Calu3 (cell line): ENCODE results near the gene PER2. TPM values are rescaled to one million over a fixed set of nuclear protein-coding genes. Genes with fewer than 3 reads are reported as not detected.

Experiments used
- BruUV-seq: library from RNA; stranded (reverse); fragments of 400-500 nt; replicated peaks from 2 replicates; lab custom pipeline; 2021; lab: Mats Ljungman, UMichigan
- CTCF ChIA-PET: fragments of 300-600 bp; sonication (Branson Sonifier 250); formaldehyde crosslinking; loops from one replicate; lab custom pipeline; 2022; ENCODE audit warnings: antibody characterized with exemption; lab: Charles Lee
- DNase-seq: peaks from one replicate; pipeline ENCODE4 v3.0.0; 2022
- H3K27ac Mint-ChIP-seq: one replicate; pipeline ENCODE4 v1.8.0; 2022; ENCODE audit warnings: mixed read lengths; ENCODE audit not compliant: unreplicated experiment
- H3K27me3 Mint-ChIP-seq: one replicate; pipeline ENCODE4 v1.8.0; 2022; ENCODE audit warnings: mixed read lengths; ENCODE audit not compliant: unreplicated experiment
- H3K36me3 Mint-ChIP-seq: one replicate; pipeline ENCODE4 v1.8.0; 2022; ENCODE audit warnings: mild to moderate bottlenecking, moderate library complexity, mixed read lengths; ENCODE audit not compliant: insufficient read depth, unreplicated experiment
- H3K4me1 Mint-ChIP-seq: one replicate; pipeline ENCODE4 v1.8.0; 2022; ENCODE audit warnings: mild to moderate bottlenecking, low read depth, mixed read lengths; ENCODE audit not compliant: unreplicated experiment
- H3K4me3 Mint-ChIP-seq: one replicate; pipeline ENCODE4 v1.8.0; 2022; ENCODE audit warnings: mild to moderate bottlenecking, low read depth, moderate library complexity, mixed read lengths; ENCODE audit not compliant: unreplicated experiment
- H3K9me3 Mint-ChIP-seq: one replicate; pipeline ENCODE4 v1.8.0; 2022; ENCODE audit warnings: low read depth, mixed read lengths; ENCODE audit not compliant: unreplicated experiment
- intact Hi-C: fragments of 100-400 bp; cut with micrococcal nuclease; formaldehyde crosslinking; loops from one replicate; pipeline ENCODE4 v1.10.0; 2022; ENCODE audit not compliant: unreplicated experiment
- total RNA-seq: library from RNA; stranded (reverse); gene quantifications from 2 replicates; pipeline ENCODE4 v1.2.3, GENCODE V29; 2022
- TF ChIP-seq, protein P1 (sequence below): fragments of 200-600 bp; IDR thresholded peaks from one replicate; pipeline ENCODE4 v1.8.0; 2022; ENCODE audit warnings: antibody characterized with exemption; ENCODE audit not compliant: unreplicated experiment

The PER2 gene
- total RNA-seq, 1 experiment from 2014 or later = 14.0 TPM

DNA sequence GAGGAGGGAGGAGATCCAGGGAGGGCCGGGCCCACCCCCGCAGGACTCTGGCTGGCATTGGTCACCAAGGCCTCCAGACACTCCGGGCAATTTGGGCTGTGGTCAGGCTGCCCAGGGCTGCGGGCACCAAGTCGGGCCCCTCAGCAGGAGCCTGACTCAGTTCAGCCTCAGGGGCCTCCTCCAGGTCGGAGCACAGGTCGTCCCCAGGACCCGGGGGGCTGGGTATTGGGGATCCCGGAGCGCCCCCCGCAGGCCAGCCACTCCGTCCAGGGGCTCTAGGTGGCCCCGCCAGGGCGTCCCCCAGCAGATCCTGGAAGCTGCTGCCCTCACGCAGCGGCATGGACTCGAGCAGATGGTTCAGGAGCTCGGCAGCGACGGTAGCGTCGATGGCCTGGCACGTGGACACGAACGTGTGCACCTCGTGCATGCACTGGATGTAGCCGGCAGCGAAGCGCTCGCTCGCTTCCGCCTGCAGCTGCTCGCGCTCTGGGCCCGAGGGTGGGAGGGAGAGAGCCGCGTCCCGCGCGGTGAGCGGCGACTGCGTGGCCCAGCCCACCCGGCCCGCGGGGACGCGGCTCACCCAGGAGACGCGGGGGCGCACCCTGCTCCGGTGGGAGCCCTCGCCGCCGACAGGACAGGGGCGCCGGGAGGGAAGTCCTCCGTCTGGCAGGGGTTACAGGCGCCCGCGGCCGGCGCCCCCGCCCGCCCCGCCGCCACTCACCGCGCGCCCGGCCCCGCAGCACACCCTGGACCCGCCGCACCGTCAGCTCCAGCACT, 49.5 kb downstream of the PER2 start:
- BruUV-seq = no TSS peak
- TF ChIP-seq, protein P1, sequence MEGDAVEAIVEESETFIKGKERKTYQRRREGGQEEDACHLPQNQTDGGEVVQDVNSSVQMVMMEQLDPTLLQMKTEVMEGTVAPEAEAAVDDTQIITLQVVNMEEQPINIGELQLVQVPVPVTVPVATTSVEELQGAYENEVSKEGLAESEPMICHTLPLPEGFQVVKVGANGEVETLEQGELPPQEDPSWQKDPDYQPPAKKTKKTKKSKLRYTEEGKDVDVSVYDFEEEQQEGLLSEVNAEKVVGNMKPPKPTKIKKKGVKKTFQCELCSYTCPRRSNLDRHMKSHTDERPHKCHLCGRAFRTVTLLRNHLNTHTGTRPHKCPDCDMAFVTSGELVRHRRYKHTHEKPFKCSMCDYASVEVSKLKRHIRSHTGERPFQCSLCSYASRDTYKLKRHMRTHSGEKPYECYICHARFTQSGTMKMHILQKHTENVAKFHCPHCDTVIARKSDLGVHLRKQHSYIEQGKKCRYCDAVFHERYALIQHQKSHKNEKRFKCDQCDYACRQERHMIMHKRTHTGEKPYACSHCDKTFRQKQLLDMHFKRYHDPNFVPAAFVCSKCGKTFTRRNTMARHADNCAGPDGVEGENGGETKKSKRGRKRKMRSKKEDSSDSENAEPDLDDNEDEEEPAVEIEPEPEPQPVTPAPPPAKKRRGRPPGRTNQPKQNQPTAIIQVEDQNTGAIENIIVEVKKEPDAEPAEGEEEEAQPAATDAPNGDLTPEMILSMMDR = no peak
- Mint-ChIP-seq H3K9me3 (no peaks in the 10 kb centered on the region), H3K4me1 (peaks cover 8% of the 10 kb centered on the region), H3K27me3 (peaks cover 34% of the 10 kb centered on the region), H3K36me3 (peaks cover 25% of the 10 kb centered on the region), H3K4me3 (peak overlapping the region; percentile 83), H3K27ac (no peak overlapping the region)
- intact Hi-C loops = no loop called here
- DNase-seq = no peak
- CTCF ChIA-PET = no interaction called here

DNA sequence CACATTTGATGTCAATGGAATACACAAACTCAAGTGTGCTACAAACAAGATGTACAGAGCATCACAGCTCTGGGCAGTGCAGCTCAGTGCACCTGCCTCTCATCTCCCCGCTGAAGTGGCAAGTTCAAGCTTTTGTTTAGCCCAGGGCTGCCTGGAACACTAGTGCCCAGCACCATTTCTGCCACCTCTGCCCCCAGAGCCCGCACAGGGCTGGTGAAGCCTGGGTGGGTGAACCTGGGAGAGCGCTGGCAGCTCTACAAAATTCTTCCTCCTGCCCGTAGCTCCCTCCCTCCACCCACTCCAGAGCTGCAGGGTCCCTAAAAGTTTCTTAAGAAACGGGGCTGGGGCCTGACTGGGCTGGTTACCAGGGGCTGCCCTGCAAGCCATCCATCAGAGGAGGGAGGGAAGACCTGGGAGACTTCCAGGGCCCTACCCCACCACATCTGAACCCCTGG, 50.1 kb downstream of the PER2 start:
- H3K4me1 Mint-ChIP-seq = peaks cover 8% of the 10 kb centered on the region
- H3K4me3 Mint-ChIP-seq = peak overlapping the region; percentile 83
- H3K27me3 Mint-ChIP-seq = peaks cover 34% of the 10 kb centered on the region

DNA sequence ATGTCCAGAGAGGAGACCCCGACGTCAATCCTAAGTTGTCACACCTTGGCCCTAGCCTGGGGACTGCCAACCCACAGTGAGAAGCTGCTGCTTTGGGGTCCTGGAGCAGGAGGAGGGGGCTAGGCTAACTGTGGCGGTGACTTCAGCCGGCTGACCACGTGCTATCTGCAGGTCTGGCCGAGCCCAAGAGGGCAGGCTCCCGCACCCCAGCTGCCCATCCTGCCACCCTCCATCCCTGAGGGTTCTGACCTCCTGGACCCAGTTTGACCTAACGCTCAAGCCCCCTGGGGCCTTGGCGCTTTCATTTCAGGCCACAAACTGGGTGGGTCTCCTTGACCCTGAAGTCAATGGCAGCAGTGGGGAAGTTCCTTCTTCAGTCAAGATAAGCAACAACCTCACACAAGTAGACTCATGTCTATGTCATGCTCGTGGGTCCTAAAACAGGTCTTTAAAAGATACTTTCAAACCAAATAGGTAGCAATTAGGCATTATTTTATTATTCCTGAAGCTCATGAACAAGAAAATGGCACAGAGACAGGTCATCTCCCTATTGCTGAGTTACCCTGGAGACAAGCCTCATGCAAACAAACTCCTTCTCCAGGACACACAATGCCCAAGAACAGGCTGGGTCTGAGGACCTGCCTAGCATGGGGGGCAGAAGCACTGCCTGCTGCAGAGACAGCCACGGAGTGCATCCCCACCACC, 50.8 kb downstream of the PER2 start:
- Mint-ChIP-seq H3K27me3 (peaks cover 37% of the 10 kb centered on the region), H3K4me3 (no peak overlapping the region), H3K27ac (no peak overlapping the region), H3K9me3 (no peaks in the 10 kb centered on the region), H3K4me1 (peaks cover 8% of the 10 kb centered on the region), H3K36me3 (peaks cover 25% of the 10 kb centered on the region)
- no peak for DNase-seq
- TF ChIP-seq, protein P1 = no peak
- CTCF ChIA-PET = interaction anchor here (0.5 to 0.6 kb wide), 2 partner anchors 26 to 173 kb away, joined by 3 to 6 read pairs; no protein-coding TSS in a partner anchor
- intact Hi-C loops = no loop called here
- BruUV-seq = no TSS peak

More for the DNA sequence above, 50.1 kb downstream of the PER2 start:
- no peak for DNase-seq
- Mint-ChIP-seq H3K36me3 (peaks cover 25% of the 10 kb centered on the region), H3K27ac (no peak overlapping the region), H3K9me3 (no peaks in the 10 kb centered on the region)
- CTCF ChIA-PET = interaction anchor here (0.6 kb wide), 1 partner anchor 25 kb away, joined by 6 read pairs; no protein-coding TSS in a partner anchor
- BruUV-seq = TSS peak; percentile 87
- TF ChIP-seq, protein P1 = no peak
- intact Hi-C loops = no loop called here

DNA sequence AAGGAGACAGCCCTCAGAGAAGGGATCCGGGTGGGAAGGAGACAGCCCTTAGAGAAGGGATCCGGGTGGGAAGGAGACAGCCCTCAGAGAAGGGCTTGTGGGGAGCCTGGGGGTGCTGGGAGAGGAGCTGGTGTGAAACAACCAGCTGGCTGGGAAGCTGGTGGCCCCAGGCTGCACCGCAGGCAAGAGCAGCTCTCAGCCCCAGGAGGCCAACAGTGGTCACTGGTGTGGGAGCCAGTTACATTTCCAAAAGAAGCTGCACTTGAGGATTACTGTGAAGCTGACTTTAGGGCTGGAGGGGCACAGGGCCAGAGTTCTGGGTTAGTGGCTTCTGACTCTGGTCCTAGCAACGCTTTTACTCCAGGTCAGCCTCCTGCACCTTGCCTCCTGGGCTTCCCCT, 51.8 kb downstream of the PER2 start:
- Mint-ChIP-seq H3K4me3 (no peak overlapping the region), H3K27ac (no peak overlapping the region), H3K27me3 (peaks cover 36% of the 10 kb centered on the region), H3K4me1 (peaks cover 8% of the 10 kb centered on the region), H3K9me3 (no peaks in the 10 kb centered on the region), H3K36me3 (peaks cover 21% of the 10 kb centered on the region)
- intact Hi-C loops = no loop called here
- CTCF ChIA-PET = no interaction called here
- BruUV-seq = no TSS peak
- TF ChIP-seq, protein P1 = no peak
- DNase-seq = no peak
